Measurements from ENCODE around the gene MBNL2.

- TF ChIP-seq CTCF (IDR thresholded peaks at IDR 0.05; ENCODE audit: poor library complexity) (no peak), EZH2 (IDR thresholded peaks at IDR 0.05; ENCODE audit: borderline replicate concordance) (no peak)
Observed at GRCh38 chr13:97274829-97275649, 52.9 kb downstream of the MBNL2 start.
